ENCODE measurements around the gene NHEJ1. TPM values are rescaled to one million over a fixed set of nuclear protein-coding genes. Genes with fewer than 3 reads are reported as not detected.

NHEJ1 gene
- total and polyA plus RNA-seq, 2 donors (not counting 1 experiment from before 2014, with no cell fraction given) = 22.1 to 24.8 TPM

DNA sequence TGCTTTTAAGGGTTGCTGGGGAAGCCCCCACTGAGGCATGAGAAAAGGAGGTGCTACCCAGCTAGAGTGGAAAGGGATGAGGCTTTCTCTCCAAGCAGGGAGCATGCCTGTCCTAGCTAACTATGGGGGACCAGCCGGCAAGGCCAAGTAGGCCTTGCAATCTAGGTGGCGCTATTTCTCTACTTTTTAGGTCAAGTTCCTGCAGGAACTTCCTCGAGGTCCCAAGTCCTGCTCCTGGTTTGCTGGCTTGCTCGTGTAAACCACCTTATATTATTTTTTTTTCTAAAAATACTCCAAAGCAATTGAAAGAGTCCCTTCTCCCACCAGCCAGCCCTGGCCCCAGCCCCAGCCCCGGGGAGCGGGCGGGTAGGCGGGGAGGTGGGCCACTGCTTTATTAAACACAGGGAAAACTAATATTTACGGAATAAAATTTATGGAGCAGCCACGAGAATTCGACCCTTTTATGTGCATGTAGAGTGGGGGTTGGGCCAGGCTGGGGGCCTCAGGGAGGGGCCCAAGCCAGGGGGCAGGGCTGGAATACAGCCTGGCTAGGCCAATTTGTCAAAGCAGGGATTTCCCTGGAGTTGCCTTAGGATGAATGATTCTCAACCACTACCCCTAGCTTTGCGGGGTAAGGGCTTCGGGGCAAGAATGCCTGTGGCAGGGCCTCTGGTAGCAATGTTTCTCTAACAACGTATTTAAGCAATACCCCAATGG is 87.0 kb downstream of the NHEJ1 start:
- no peak overlapping the region for H3K4me3 ChIP-seq (replicated peaks in 1 of 4; ENCODE audit: control extremely low read depth in 1 of 4, insufficient read depth in 1 of 4, low read depth in 3 of 4, low read length in 4 of 4)
- no peak overlapping the region for H2AFZ ChIP-seq (ENCODE audit: low read length)

DNA sequence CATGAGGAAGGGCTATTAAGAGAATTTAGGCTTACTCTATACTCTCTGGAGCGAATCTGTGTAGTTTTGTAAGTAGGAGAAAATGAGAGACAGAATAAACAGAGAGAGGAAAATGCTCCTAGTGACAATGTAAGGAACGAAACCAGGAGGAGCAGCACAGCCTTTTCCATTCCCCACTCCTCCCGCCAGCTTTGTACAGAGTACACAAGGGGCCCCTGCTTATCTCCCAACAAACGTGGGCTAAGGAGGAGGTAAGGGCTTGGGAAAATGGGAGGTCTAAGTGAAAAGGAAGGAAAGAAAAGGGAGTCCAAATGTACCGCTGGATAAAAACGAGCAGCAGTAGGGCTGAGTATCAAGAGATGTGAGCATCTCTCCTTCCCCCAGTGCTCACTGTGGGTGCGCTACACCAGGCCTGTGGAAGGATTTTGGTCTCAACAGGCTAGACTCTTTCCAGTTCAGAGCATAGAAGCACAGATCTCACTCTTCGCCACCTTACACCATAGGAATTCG is 87.8 kb downstream of the NHEJ1 start:
- Histone ChIP-seq H3K9me3 (ENCODE audit: control insufficient read depth, insufficient read depth, low read depth, low read length) (no peaks in the 10 kb centered on the region), H2AFZ (ENCODE audit: low read length) (no peak overlapping the region), H4K20me1 (ENCODE audit: control insufficient read depth, extremely low read depth, insufficient read depth, low read length) (no peaks in the 10 kb centered on the region), H3K4me2 (ENCODE audit: extremely low read depth, insufficient read depth, low read length) (no peak overlapping the region), H3K4me3 (replicated peaks in 1 of 4; ENCODE audit: control extremely low read depth in 1 of 4, insufficient read depth in 1 of 4, low read depth in 3 of 4, low read length in 4 of 4) (no peak overlapping the region), H3K79me2 (ENCODE audit: control insufficient read depth, insufficient read depth, low read length) (no peaks in the 10 kb centered on the region), H3K27me3 (ENCODE audit: control insufficient read depth, insufficient read depth, low read length) (no peaks in the 10 kb centered on the region), H3K4me1 (ENCODE audit: control insufficient read depth, extremely low read depth, insufficient read depth, low read length) (no peaks in the 10 kb centered on the region), H3K36me3 (ENCODE audit: control insufficient read depth, insufficient read depth, low read length) (peaks cover 3% of the 10 kb centered on the region), H3K9ac (ENCODE audit: insufficient read depth, low read length) (no peak overlapping the region), H3K27ac (ENCODE audit: insufficient read depth, low read length) (no peak overlapping the region)
- no peak for TF ChIP-seq EZH2 (IDR thresholded peaks at IDR 0.05; ENCODE audit: low read length, missing control alignments)
- TF ChIP-seq, protein P1, sequence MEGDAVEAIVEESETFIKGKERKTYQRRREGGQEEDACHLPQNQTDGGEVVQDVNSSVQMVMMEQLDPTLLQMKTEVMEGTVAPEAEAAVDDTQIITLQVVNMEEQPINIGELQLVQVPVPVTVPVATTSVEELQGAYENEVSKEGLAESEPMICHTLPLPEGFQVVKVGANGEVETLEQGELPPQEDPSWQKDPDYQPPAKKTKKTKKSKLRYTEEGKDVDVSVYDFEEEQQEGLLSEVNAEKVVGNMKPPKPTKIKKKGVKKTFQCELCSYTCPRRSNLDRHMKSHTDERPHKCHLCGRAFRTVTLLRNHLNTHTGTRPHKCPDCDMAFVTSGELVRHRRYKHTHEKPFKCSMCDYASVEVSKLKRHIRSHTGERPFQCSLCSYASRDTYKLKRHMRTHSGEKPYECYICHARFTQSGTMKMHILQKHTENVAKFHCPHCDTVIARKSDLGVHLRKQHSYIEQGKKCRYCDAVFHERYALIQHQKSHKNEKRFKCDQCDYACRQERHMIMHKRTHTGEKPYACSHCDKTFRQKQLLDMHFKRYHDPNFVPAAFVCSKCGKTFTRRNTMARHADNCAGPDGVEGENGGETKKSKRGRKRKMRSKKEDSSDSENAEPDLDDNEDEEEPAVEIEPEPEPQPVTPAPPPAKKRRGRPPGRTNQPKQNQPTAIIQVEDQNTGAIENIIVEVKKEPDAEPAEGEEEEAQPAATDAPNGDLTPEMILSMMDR (conservative IDR thresholded peaks at IDR 0.05 in 1 of 2, IDR thresholded peaks at IDR 0.05 in 1 of 2; ENCODE audit: low read depth in 1 of 2, low read length in 2 of 2) = no peak
- no peak for DNase-seq (ENCODE audit: low read depth in 2 of 2)

More for the DNA sequence above, 87.0 kb downstream of the NHEJ1 start:
- no peak overlapping the region for H3K4me2 ChIP-seq (ENCODE audit: extremely low read depth, insufficient read depth, low read length)
- H3K36me3 ChIP-seq (ENCODE audit: control insufficient read depth, insufficient read depth, low read length) = peaks cover 3% of the 10 kb centered on the region
- peak; percentile 44 to 84 for DNase-seq (ENCODE audit: low read depth in 2 of 2)
- H3K79me2 ChIP-seq (ENCODE audit: control insufficient read depth, insufficient read depth, low read length) = no peaks in the 10 kb centered on the region
- H4K20me1 ChIP-seq (ENCODE audit: control insufficient read depth, extremely low read depth, insufficient read depth, low read length) = no peaks in the 10 kb centered on the region
- H3K9ac ChIP-seq (ENCODE audit: insufficient read depth, low read length) = no peak overlapping the region
- no peaks in the 10 kb centered on the region for H3K27me3 ChIP-seq (ENCODE audit: control insufficient read depth, insufficient read depth, low read length)
- TF ChIP-seq EZH2 (IDR thresholded peaks at IDR 0.05; ENCODE audit: low read length, missing control alignments) = no peak
- TF ChIP-seq, protein P1 (conservative IDR thresholded peaks at IDR 0.05 in 1 of 2, IDR thresholded peaks at IDR 0.05 in 1 of 2; ENCODE audit: low read depth in 1 of 2, low read length in 2 of 2) = peak; percentile 40 to 77
- no peaks in the 10 kb centered on the region for H3K9me3 ChIP-seq (ENCODE audit: control insufficient read depth, insufficient read depth, low read depth, low read length)
- no peaks in the 10 kb centered on the region for H3K4me1 ChIP-seq (ENCODE audit: control insufficient read depth, extremely low read depth, insufficient read depth, low read length)
- H3K27ac ChIP-seq (ENCODE audit: insufficient read depth, low read length) = no peak overlapping the region

DNA sequence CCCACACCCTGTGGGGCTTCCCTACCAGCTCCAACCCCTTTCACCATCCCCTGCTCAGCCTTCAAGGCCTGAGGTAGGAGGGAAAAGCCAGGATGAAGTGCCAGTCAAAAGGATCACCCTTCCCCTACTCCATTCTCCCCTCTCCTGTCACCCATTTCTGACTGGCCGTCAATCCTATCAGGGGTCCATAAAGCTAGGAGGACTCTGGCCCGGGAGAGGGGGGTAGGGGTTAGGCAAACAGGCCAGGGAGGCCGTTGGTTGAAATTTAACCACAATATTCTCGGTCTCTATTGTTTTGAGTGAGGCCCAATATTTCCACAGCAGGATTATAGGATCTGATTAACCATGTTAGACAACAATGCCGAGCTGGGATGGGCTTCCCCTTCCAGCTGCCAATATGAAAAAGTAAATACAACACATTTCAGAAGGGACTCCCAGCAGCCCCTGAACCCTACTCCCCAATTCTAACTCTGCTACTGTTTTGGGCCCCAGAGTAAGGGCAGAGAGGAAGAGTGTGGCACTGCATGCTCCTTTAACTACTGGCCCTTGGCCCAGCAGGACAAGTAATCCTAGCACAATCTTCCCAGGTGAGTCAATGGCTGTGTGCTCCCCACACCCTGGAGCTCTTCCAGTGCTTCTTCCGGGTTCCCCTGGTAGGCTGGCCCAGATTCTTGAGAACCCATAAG is 89.3 kb downstream of the NHEJ1 start:
- Histone ChIP-seq H3K9me3 (ENCODE audit: control insufficient read depth, insufficient read depth, low read depth, low read length) (no peaks in the 10 kb centered on the region), H3K9ac (ENCODE audit: insufficient read depth, low read length) (no peak overlapping the region)

More for the DNA sequence above, 89.3 kb downstream of the NHEJ1 start:
- Histone ChIP-seq H3K79me2 (ENCODE audit: control insufficient read depth, insufficient read depth, low read length) (no peaks in the 10 kb centered on the region), H3K27me3 (ENCODE audit: control insufficient read depth, insufficient read depth, low read length) (no peaks in the 10 kb centered on the region), H3K4me3 (replicated peaks in 1 of 4; ENCODE audit: control extremely low read depth in 1 of 4, insufficient read depth in 1 of 4, low read depth in 3 of 4, low read length in 4 of 4) (no peak overlapping the region), H3K27ac (ENCODE audit: insufficient read depth, low read length) (no peak overlapping the region), H3K4me2 (ENCODE audit: extremely low read depth, insufficient read depth, low read length) (no peak overlapping the region), H3K36me3 (ENCODE audit: control insufficient read depth, insufficient read depth, low read length) (no peaks in the 10 kb centered on the region), H2AFZ (ENCODE audit: low read length) (no peak overlapping the region), H4K20me1 (ENCODE audit: control insufficient read depth, extremely low read depth, insufficient read depth, low read length) (no peaks in the 10 kb centered on the region), H3K4me1 (ENCODE audit: control insufficient read depth, extremely low read depth, insufficient read depth, low read length) (no peaks in the 10 kb centered on the region)
- peak in 1 of 2 donors; percentile 38 for DNase-seq (ENCODE audit: low read depth in 2 of 2)
- no peak for TF ChIP-seq EZH2 (IDR thresholded peaks at IDR 0.05; ENCODE audit: low read length, missing control alignments)
- TF ChIP-seq, protein P1 (conservative IDR thresholded peaks at IDR 0.05 in 1 of 2, IDR thresholded peaks at IDR 0.05 in 1 of 2; ENCODE audit: low read depth in 1 of 2, low read length in 2 of 2) = no peak

All from fibroblast of lung (primary cell).